Stomach (tissue), 4 donors: ENCODE data around the gene FGD2.

Experiments
- POLR2A ChIP-seq, 4 donors: fragments of 450-650 bp; IDR thresholded peaks; one replicate each; pipeline ENCODE4 v1.6.1; 2016; ENCODE audit warnings: antibody characterized with exemption in 4 of 4, control low read depth in 2 of 4, mild to moderate bottlenecking in 1 of 4, moderate library complexity in 1 of 4
- TF ChIP-seq, protein P1 (sequence below), 7 experiments: fragments of 450-650 bp in 4 of 7; fragments of 200-600 bp in 3 of 7; sonication (generic) in 3 of 7; IDR thresholded peaks; one replicate each; pipeline ENCODE4 v1.5.1; 2016 to 2019; ENCODE audit warnings: antibody characterized with exemption in 7 of 7, control low read depth in 2 of 7, mild to moderate bottlenecking in 1 of 7

- no peak for TF ChIP-seq POLR2A (IDR thresholded peaks at IDR 0.05)
- TF ChIP-seq, protein P1, sequence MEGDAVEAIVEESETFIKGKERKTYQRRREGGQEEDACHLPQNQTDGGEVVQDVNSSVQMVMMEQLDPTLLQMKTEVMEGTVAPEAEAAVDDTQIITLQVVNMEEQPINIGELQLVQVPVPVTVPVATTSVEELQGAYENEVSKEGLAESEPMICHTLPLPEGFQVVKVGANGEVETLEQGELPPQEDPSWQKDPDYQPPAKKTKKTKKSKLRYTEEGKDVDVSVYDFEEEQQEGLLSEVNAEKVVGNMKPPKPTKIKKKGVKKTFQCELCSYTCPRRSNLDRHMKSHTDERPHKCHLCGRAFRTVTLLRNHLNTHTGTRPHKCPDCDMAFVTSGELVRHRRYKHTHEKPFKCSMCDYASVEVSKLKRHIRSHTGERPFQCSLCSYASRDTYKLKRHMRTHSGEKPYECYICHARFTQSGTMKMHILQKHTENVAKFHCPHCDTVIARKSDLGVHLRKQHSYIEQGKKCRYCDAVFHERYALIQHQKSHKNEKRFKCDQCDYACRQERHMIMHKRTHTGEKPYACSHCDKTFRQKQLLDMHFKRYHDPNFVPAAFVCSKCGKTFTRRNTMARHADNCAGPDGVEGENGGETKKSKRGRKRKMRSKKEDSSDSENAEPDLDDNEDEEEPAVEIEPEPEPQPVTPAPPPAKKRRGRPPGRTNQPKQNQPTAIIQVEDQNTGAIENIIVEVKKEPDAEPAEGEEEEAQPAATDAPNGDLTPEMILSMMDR (IDR thresholded peaks at IDR 0.05), result no peak
Measured at GRCh38 chr6:37057678-37058077, 52.2 kb downstream of the FGD2 start.
